ENCODE measurements around the gene ANAPC2.
"Not testable (repeated sequence)": the region's sequence is repeated elsewhere in the genome, so short reads cannot be mapped to it uniquely, and the experiment has no call there.

ANAPC2 gene

DNA sequence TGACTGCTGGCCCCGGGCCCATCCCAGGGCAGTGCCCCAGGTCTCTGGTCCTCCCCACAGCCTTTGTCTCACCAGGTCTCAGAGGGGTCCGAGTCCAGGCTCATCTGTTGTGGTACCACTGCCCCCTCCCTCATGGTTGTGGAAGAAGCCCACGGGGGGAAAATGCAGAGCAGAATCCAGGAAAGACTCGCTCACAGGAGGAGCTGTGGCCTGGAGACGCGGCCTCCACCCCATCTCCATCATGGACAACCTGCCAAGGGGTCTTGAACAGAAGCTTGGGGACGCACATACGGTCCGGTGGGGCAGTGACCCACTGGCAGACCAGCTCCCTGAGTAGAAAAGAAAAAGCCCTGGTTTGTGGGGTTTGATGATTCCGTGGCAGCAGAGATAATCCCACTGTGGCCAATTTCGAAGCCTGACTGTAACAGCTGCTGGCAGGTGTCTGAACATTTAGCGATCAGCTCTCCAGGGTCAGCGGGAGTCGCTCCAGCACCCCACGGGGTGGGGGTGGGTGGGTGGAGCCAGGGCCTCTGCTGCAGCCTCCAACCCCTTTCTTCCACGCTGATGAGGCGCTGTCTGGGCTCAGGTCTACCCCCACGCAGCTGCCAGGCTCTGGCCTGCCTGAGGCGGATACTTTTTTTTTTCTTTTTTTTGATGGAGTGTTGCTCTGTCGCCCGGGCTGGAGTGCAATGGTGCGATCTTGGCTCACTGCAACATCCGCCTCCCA, 51.3 kb downstream of the ANAPC2 start:
- in situ Hi-C loops (cut with MboI; ENCODE audit: low sequenced_read_pairs): no loop called here

DNA sequence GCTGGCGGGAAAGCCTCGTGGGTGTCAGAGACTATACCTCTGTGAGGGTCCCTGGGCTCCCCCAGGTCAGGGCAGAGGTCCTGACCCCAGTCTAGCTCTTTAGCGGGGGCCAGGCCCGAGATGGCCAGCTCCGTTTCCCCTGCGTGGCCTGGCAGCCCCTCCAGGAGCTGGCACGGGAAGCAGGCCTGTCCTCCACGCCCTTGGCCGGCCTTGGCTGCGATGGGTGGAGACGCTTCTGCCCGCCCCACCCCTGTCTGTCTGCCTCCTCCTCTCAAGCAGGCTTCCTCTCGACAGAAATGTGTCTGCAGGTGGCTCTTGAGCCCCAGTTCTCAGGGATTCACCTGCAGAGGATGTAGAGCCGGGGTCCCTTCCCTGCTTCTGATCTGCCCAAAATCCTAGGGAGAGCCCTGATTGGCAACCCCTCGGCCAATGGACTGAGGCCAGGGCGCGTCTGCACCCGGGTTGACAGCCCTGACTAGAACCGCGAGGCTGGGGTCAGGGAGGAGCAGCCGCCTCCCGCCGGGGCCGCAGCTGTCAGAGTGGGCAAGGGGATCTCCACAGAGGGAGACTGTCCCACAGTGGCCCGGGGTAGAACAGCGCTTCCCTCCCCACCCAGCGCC, 52.0 kb downstream of the ANAPC2 start:
- in situ Hi-C loops (cut with MboI; ENCODE audit: low sequenced_read_pairs): no loop called here

GRCh38 chr9:137135154-137135553, 53.2 kb downstream of the ANAPC2 start:
- in situ Hi-C loops (cut with MboI; ENCODE audit: low sequenced_read_pairs): not testable (repeated sequence)

GRCh38 chr9:137134191-137134590, 54.2 kb downstream of the ANAPC2 start:
- in situ Hi-C loops (cut with MboI; ENCODE audit: low sequenced_read_pairs): no loop called here

- in situ Hi-C loops (cut with MboI; ENCODE audit: low sequenced_read_pairs): no loop called here
Observed at GRCh38 chr9:137130176-137130755, 58.1 kb downstream of the ANAPC2 start.

DNA sequence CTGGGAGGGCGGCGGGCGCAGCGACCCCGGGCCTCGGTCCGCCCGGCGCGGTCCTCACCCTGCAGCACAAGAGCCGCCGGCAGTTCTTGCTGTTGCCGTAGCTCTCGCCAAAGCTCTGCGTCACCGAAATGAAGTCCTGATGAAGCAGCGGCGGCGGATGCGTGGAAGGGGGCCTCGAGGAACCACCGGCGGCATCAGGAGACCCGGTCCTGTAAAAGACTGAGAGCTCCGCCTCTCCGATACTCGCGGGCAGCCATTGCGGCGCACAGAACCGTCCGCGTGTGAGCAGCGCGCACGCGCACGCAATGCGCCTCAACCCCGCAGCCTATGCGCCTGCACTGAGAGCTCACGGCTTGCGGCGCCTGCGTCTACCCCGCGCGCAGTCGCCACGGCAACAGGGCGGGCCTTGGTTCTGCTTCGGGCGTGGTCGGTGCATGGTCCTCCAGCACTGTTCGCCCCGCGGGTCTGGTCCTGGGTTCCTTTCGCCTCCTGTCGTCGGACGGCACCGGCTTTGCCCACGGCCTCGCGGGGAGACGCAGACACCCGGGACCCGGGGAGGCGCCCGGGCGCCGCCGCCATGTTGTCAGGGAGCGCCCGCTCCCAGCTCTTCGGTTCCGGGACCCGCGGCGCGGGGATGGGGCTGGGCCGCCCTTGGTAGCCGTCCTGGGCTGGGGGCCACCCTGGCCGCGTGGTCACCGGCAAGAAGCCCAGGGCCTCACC, 58.7 kb downstream of the ANAPC2 start:
- in situ Hi-C loops (cut with MboI; ENCODE audit: low sequenced_read_pairs): no loop called here

DNA sequence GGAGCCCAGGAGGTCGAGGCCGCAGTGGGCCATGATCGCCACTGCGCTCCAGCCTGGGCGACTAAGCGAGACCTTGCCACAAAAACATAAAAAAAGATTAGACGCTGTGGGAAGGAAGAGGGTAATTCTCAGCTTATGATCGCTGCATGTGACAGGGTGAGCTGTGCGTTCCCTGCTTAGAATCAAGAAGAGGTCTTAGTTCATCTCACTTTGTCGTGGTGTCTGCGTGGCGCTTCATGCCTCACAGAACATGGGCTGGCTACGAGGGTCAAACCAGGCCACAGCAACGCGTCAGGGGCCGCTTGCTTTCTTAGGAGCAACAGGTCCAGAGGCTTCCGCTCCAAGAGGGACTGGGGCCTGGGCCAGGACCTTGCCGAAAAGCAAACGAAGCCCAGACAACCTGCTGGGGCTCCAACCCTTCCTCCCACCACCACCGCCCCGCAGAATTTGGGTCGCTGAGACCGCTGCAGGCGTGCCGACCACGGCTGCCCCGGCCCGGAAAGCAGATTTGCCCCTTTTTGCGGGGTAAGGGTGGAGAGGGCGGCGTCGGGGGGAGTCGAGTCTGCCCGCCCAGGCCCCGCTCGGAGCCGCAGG, 59.4 kb downstream of the ANAPC2 start:
- in situ Hi-C loops (cut with MboI; ENCODE audit: low sequenced_read_pairs): no loop called here

DNA sequence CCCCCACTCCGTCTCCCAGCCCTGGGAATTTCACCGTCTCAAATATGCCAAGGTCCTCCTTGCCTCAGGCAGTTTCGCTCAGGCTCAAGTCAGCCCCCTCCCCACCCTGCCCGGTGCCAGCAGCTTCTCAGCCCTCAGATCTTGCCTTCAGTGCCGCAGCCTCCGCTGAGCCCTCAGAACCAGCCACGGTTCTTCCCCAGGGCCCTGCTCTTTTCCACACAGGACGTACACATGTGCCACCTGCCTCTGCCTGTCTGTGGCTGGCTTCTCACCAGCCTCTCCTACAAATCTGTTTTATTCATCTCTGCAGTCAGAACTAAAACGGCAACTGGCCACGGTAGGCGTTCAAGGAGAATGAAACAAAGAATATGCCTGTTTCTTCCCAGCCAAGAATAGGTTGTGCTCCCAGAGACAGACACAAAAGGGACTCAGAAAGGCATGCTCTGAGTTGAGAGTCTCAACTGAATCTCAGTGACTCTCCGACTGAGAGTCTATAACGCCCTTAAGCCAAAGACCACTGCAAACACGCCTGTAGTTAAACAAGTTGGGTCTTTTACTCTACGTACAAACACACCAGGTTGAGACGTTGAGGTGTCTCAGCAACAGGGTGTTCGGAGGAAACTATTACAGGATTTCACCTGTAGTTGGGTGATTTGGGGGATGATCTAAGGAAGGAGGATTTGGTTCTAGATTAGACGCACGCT, 60.0 kb downstream of the ANAPC2 start:
- in situ Hi-C loops (cut with MboI; ENCODE audit: low sequenced_read_pairs): no loop called here

GRCh38 chr9:137127301-137128157, 60.8 kb downstream of the ANAPC2 start:
- in situ Hi-C loops (cut with MboI; ENCODE audit: low sequenced_read_pairs): no loop called here

GRCh38 chr9:137126786-137127185, 61.6 kb downstream of the ANAPC2 start:
- in situ Hi-C loops (cut with MboI; ENCODE audit: low sequenced_read_pairs): no loop called here
